ENCODE data around the gene C1S. TPM values are rescaled to one million over a fixed set of nuclear protein-coding genes. Genes with fewer than 3 reads are reported as not detected.

C1S gene
- total RNA-seq, 1 donor from 2014 or later: 6.3 TPM

- H3K36me3 ChIP-seq (ENCODE audit: control insufficient read depth, insufficient read depth, low read length): peaks cover 11% of the 10 kb centered on the region
- H3K27me3 ChIP-seq (ENCODE audit: control insufficient read depth, insufficient read depth, low read length): peaks cover 2% of the 10 kb centered on the region
- TF ChIP-seq CTCF (IDR thresholded peaks at IDR 0.05; ENCODE audit: insufficient read depth, low read length, severe bottlenecking): no peak
- DNase-seq (ENCODE audit: low read depth) (no peak), FAIRE-seq (no peak)
- no peak overlapping the region for H3K4me3 ChIP-seq (ENCODE audit: low read depth, low read length)
Observed at GRCh38 chr12:7096979-7097378, 36.5 kb downstream of the C1S start.

DNA sequence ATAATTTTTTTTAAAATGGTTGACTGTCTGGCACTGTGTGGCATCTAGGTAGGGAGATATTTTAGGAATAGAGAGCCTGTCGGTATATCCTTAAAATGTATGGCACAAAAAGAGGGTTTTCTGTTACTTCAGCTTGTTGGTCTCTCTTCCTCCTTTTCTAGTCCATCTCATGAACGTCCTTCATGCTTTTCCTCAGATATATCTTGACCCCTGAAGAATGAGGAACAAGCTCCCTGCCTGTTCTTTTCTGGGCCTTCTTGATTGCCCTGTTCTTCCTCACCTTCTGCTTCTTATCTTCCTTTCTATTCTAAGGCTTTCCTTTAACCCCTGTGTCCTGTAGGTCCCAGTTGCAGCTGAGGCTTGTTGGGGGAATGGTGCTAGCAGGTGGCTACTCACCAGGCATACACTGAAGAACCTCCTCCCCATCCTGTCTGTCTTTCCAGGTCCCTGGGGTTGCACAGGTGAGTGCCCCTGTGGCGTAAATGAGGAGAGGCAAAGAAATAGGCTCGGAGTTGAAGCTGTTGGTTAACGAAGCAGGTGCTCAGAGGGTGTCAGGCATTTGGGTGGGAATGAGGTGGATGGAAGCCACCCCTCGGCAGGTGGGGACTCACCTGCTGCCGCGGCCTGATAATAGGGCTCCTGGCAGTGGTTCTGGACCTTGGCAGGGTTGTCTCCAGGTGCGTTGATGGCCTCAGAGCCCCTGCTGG, 38.9 kb downstream of the C1S start:
- peaks cover 24% of the 10 kb centered on the region for H3K36me3 ChIP-seq (ENCODE audit: control insufficient read depth, insufficient read depth, low read length)
- H3K27me3 ChIP-seq (ENCODE audit: control insufficient read depth, insufficient read depth, low read length): no peaks in the 10 kb centered on the region

DNA sequence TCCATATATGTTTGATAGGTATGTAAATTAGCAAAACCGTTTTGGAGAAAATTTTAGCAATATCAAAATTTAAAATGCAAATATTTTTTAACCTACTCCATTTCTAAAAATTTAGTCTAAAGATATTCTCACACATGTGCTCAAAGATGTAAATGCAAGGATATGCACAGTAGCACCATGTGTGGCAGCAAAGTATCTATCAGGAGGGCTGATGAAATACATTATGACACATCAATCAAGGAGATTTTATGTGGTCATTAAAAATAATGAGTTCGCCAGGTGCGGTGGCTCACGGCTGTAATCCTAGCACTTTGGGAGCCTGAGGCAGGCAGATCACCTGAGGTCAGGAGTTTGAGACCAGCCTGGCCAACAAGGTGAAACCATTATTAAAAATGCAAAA, 39.7 kb downstream of the C1S start:
- Histone ChIP-seq H3K36me3 (ENCODE audit: control insufficient read depth, insufficient read depth, low read length) (peaks cover 25% of the 10 kb centered on the region), H3K4me3 (ENCODE audit: low read depth, low read length) (no peak overlapping the region), H3K27me3 (ENCODE audit: control insufficient read depth, insufficient read depth, low read length) (no peaks in the 10 kb centered on the region)
- no peak for DNase-seq (ENCODE audit: low read depth)
- TF ChIP-seq CTCF (IDR thresholded peaks at IDR 0.05; ENCODE audit: insufficient read depth, low read length, severe bottlenecking): no peak
- no peak for FAIRE-seq

More for the DNA sequence above, 38.9 kb downstream of the C1S start:
- no peak overlapping the region for H3K4me3 ChIP-seq (ENCODE audit: low read depth, low read length)
- DNase-seq (ENCODE audit: low read depth): no peak
- no peak for TF ChIP-seq CTCF (IDR thresholded peaks at IDR 0.05; ENCODE audit: insufficient read depth, low read length, severe bottlenecking)
- FAIRE-seq: no peak

DNA sequence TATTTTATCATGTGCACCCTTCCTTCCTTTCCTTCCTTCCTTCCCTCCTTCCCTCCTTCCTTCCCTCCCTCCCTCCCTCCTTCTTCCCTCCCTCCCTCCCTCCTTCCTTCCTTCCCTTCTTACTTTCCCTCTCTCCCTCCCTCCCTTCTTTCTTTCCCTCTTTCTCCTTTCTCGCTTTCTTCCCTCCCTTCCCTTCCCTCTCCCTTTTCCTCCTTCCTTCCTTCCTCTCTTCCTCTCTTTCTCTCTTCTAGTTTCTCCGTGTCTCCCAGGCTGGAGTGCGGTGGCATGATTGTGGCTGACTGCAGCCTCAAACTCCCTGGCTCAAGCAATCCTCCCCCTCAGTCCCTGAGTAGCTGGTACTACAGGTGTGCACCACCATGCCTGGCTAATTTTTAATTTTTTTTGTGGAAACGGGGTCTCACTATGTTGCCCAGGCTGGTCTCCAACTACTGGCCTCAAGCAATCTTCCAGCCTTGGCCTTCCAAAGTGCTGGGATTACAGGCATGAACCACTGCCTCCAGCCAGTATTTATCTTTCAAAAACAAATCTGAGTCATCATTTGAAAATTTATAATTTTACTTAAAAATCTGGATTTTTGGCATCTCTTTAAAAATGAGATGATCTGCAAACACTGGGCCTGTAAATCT, 40.7 kb downstream of the C1S start:
- DNase-seq (ENCODE audit: low read depth) (no peak), FAIRE-seq (no peak)
- Histone ChIP-seq H3K27me3 (ENCODE audit: control insufficient read depth, insufficient read depth, low read length) (no peaks in the 10 kb centered on the region), H3K4me3 (ENCODE audit: low read depth, low read length) (no peak overlapping the region), H3K36me3 (ENCODE audit: control insufficient read depth, insufficient read depth, low read length) (peaks cover 25% of the 10 kb centered on the region)
- no peak for TF ChIP-seq CTCF (IDR thresholded peaks at IDR 0.05; ENCODE audit: insufficient read depth, low read length, severe bottlenecking)

DNA sequence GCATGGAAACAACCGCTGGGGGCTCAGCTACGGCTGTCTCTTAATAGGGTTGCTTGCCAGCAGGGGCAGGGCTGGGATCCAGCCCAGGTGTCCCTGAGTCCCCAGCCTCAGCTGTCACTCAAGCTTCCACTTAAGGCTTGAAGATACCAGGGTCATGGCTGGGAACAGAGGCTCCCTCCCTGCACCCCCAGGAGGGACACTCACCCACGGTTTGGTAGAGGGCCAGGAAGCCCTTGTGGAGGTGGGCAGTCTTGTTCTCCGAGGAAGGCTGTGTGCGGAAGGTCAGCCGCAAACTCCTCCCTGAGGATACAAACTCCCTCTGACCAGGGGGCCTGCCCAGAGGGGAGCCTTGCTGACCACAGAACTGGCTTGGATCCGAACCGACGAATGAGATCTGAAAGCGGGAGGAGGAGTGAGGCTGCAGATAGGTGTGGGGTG, 41.2 kb downstream of the C1S start:
- FAIRE-seq: no peak
- H3K36me3 ChIP-seq (ENCODE audit: control insufficient read depth, insufficient read depth, low read length): peaks cover 25% of the 10 kb centered on the region
- no peak for TF ChIP-seq CTCF (IDR thresholded peaks at IDR 0.05; ENCODE audit: insufficient read depth, low read length, severe bottlenecking)
- DNase-seq (ENCODE audit: low read depth): no peak
- no peak overlapping the region for H3K4me3 ChIP-seq (ENCODE audit: low read depth, low read length)
- no peaks in the 10 kb centered on the region for H3K27me3 ChIP-seq (ENCODE audit: control insufficient read depth, insufficient read depth, low read length)

Measured in bronchial epithelial cell (primary cell).